Measurements from ENCODE around the gene SLC17A9.

- TF ChIP-seq CTCF (conservative IDR thresholded peaks at IDR 0.05; ENCODE audit: low read depth, low read length) = no peak
- no peak for TF ChIP-seq EZH2phosphoT487 (IDR thresholded peaks at IDR 0.05; ENCODE audit: borderline replicate concordance, low read length)
Measured at GRCh38 chr20:62922451-62922921, 30.0 kb upstream of the SLC17A9 start.
